Stimulated activated CD4-positive, alpha-beta T cell treated with anti-CD3 and anti-CD28 coated beads, Interleukin-12 subunit alpha, Interleukin-12 subunit beta, amount 100 ng/mL, for 24 hours (primary cell): ENCODE data around the gene SPTLC3.

Source experiments
- DNase-seq, 2 experiments: peaks; one replicate each; pipeline ENCODE4 v3.0.0-alpha.2; 2020; ENCODE audit warnings: low read depth in 2 of 2

SPTLC3 gene

DNA sequence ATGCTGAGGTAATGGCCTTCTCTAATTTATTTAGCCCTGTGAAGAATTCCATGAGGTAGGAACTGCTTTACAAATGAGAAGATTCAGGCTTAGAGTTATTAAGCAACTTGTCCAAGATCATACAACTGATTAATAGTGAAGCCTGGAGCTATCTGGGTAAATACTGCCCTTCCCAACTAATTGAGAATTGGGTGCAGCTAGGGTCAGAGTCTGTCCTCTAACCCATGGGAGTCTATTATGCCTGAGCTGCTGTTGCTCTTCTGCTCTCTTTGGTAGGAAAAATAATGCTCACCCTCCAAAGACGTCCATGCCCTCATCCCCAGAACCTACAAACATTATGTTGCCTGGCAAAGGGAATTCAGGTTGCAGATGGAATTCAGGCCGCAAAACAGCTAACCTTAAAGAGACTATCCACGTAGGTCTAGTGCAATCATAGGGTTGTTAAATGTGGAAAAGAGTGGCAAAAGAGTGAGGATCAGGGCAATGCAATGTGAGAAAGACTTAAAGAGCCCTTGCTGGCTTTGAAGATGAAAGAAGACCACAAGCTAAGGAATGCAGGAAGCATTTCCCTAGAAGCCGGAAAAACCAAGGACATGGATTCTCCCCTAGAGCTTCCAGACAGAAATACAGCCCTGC lies 90.1 kb downstream of the SPTLC3 start:
- no peak for DNase-seq

- no peak for DNase-seq
Observed at GRCh38 chr20:13099676-13100075, 90.9 kb downstream of the SPTLC3 start.

DNA sequence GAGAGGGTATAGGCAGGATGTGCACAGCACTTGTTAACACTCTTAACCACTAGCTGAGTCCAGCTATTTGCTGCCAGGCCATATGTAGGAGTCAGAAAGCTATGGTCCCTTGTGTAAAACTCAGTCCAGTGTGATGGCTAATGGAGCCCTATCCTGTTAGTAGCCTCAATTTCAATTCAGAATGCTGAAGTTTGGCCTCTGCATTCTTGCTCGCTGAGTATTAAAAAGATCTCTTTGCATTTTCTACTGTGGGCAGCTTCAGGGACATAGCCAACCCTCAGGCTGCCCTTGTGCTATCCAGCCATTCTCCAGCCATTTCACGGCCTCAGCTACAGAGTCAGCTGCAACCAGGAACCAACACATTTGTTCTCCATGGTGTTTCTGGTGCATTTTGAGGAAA lies 92.5 kb downstream of the SPTLC3 start:
- DNase-seq = no peak

DNA sequence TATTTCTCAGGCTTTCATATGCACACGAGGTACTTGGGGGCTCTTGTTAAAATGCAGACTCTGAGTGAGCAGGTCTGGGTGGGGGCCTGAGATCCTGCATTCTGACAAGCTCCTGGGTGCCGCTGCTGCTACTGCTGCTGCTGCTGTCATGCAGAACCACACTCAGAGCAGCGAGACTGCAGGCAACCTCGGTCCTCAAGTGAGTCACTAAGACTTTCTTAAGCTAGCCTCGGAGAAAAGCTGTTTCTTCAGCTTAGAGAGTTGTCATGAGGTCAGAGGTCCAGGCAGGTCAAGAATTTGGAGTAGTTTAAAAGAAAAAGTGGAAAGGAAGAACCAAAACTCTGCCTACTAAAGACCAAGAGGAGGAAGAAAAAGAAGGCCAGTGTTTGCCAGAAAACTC lies 92.9 kb downstream of the SPTLC3 start:
- no peak for DNase-seq

DNA sequence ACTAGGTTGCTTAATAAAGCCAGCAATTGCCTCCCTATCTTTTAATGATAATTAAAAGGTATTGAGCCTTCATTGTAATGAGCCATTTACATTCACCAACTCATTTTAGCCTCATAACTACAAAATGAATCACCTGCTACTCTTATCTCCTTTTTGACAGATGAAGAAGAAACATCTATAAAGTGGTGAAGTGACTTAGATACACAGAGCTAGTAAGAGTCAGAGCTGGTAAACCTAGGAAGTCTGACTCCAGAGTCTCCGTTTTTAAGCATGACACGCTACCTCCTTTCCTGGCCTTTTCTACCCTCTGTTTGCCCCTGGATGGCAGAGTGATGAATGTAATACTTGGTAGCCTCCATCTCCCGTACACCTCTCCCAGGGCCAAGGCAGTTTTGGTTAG lies 93.5 kb downstream of the SPTLC3 start:
- no peak for DNase-seq

- no peak for DNase-seq
Observed at GRCh38 chr20:13102694-13103093, 93.9 kb downstream of the SPTLC3 start.

DNA sequence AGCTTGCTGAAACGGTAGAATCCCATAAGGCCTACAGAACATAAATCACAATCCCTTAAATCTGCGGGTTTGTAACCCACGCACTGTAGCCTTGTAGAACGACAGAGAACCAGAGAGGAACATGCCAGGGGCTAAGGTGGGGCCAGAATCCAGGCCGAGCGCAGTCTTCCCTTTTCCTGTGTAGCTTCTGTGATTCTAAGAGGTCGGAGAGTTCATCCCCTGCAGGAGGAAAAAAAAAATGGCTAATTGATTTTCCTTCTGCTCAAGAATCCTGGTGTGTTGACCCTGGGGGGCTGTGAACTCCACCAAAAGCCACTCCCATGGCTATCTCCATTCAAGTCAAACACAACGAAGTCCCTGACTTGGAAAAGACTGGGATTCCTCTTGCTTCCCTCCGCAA lies 96.3 kb downstream of the SPTLC3 start:
- no peak for DNase-seq

DNA sequence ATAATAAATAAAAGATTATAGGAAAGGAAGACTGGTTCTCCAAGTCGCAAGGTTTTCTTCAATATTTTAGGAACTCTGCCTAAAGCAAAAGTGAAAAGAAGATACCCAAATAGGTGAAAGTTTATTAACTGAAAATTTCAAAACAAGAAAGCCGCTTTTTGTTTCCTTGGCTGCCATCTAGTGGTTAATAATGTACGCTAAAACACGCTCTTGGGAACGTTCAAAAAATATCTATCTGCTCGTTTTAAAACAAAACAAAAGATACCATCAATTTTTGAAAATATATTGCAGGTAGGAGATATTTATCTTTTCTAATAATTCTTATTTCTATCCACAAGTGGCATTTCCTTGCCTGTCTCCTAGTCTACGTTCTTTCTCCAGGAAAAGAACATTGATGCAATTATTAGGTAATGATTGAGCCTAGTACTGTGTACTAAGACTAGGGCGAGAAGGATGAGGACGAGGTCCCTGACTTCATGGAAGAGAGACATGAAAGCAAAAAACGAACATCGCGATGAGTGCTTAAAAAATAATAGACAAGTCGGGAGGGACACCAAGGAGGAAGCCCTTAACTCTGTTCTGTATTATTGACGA lies 97.2 kb downstream of the SPTLC3 start:
- no peak for DNase-seq

DNA sequence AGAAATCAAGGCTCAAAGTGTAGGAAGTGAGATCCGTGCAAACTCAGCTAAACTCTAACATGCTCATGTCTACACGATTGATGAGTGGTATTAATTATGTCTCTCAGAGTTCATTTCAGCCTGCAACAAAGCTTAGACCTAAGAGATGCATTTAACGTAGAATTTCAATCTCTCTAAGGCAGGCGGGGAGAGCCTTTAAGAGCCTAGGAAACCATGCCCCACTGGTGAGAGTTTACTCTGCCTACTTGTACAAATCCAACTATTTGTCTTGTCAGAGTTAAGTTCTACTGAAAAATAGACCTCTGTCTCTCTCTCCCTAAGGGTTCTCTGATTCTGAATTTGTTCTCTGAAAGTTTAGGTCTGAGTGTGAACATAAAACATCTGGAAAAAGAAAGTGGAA lies 100.9 kb downstream of the SPTLC3 start:
- no peak for DNase-seq

DNA sequence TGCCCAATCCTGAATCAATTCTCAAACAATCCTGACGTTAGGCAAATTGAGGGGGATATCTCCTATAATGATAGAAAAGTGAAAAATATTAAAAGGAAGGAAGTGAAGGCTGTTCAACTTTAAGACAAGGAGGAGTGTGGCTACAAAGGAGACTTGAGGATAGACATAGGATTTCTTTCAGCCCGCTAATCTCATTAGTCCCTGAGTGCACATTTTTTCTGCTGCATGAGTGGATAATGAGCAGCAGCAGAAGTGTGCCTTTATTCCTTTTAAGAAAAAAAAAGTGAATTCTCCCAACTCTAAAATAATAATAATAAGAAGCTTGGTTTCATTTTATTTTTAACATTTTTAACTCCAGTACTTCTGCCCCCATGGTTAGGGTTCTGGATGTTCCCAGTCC lies 102.0 kb downstream of the SPTLC3 start:
- no peak for DNase-seq

- DNase-seq = no peak
Observed at GRCh38 chr20:13111249-13111911, 102.6 kb downstream of the SPTLC3 start.

DNA sequence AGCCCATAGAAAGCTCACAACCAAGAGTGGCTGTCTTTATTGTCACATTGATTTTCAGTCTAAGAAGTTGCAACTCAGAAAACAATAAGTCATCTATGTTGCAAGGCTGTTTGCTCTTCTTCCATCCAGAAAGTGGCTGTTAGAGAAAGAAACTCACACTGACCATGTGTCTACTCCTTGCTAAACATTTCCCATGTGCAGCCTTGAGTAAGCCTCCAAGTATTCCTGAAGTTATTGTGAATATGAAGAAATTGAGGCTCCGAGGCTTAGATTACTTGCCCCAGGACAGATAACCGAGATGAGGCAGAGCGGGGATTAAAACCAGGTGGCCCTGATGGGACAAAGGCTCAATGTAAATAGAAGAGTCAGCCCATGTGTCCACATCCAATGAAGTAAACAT lies 105.0 kb downstream of the SPTLC3 start:
- DNase-seq = no peak

DNA sequence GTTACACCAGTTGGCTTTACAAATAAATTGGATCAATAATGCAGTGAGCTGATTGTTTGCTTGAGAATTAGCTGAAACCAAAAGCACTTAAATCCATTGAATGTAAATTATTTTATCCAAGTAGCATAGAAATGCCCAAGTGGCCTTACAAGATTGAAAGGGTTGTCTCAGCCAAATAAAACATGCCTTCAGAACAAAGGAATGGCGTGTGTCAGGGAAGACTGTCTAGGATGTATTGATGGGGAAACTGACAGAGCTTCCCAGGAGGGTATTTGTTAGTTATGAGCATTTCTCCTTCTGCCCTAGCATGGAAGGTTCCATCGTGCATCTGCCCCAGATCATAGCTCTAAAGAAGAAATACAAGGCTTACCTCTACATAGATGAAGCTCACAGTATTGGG lies 108.4 kb downstream of the SPTLC3 start:
- DNase-seq = no peak

- DNase-seq = no peak
Observed at GRCh38 chr20:13118676-13119075, 109.9 kb downstream of the SPTLC3 start.

GRCh38 chr20:13119583-13119982 lies 110.8 kb downstream of the SPTLC3 start:
- peak in 1 of 2 experiments; percentile 6 for DNase-seq

GRCh38 chr20:13120471-13120870 lies 111.7 kb downstream of the SPTLC3 start:
- DNase-seq = no peak

- DNase-seq = no peak
Observed at GRCh38 chr20:13121840-13122515, 113.2 kb downstream of the SPTLC3 start.

DNA sequence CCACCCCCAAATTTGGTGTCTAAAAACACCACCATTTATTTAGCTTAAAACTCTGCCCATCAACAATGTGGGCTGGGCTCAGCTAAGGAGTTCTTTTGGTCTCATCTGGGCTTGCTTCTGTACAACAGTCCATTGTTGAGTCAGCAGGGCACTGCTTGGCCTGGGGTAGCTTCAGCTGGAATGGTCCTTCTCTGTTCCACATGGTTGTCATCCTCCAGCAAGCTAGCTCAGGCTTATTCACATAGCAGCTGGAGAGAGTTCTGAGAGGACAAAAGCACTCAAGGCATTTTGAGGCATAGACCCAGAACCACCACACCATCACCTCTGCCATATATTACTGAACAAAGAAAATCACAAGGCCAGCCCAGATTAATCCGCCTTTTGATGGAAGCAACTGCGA lies 116.7 kb downstream of the SPTLC3 start:
- DNase-seq = no peak

- no peak for DNase-seq
Observed at GRCh38 chr20:13128173-13128572, 119.4 kb downstream of the SPTLC3 start.

DNA sequence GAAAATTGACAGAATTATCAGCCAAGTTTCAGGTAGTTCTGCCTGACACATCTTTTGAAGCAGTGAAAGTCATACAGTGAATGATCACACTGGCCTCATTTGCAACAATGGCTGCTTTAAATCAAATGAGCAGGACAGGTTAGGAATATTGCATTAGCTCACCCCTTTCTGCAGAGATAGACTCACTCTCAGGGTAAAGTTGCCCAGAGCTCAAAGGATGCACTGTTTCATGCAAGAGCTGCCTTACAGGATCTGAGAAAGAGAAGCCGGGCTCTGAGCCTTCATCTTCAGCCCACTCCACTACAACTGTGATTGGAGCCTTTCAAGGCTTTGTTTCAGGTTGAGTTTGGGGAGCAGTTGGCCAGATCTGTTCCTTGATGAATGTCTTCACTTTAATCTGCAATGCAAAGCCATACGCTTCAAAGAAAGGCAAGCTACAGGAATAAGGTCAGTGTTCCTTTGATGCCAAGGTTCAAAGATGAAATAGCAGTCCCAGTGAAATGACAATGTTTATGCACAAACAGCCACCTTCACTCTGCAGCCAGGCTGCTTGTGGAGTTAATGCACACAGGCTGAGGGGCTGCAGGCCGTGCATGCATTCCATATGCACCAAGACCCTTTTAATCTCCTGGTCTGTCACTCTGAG lies 121.4 kb downstream of the SPTLC3 start:
- DNase-seq = no peak

GRCh38 chr20:13130707-13131103 lies 121.9 kb downstream of the SPTLC3 start:
- no peak for DNase-seq

GRCh38 chr20:13131688-13132087 lies 122.9 kb downstream of the SPTLC3 start:
- no peak for DNase-seq
